Uterus (tissue), 4 donors: ENCODE measurements around the gene GTF2A1. TPM values are rescaled to one million over a fixed set of nuclear protein-coding genes. Genes with fewer than 3 reads are reported as not detected.

ENCODE experiments used
- DNase-seq, 2 donors: peaks; one replicate each; pipeline ENCODE4 v3.0.0-alpha.2; 2019 to 2020
- H3K27ac ChIP-seq, 2 donors: fragments of 200-600 bp; sonication (generic); 1 replicate in 1 of 2; 2 replicates in 1 of 2; pipeline ENCODE4 v1.5.1; 2016 to 2018
- H3K27me3 ChIP-seq, 2 donors: fragments of 200-600 bp; sonication (generic); one replicate each; pipeline ENCODE4 v1.5.1; 2018 to 2019; ENCODE audit warnings: control low read depth in 1 of 2
- H3K36me3 ChIP-seq, 2 donors: fragments of 200-600 bp; sonication (generic); one replicate each; pipeline ENCODE4 v1.5.1; 2019; ENCODE audit warnings: control low read depth in 1 of 2
- H3K4me1 ChIP-seq, 2 donors: fragments of 200-600 bp; sonication (generic); one replicate each; pipeline ENCODE4 v1.5.1; 2018 to 2019; ENCODE audit warnings: control low read depth in 1 of 2
- H3K4me3 ChIP-seq, 2 donors: fragments of 200-600 bp; sonication (generic); 1 replicate in 1 of 2; 2 replicates in 1 of 2; pipeline ENCODE4 v1.5.1; 2018 to 2019; ENCODE audit warnings: mild to moderate bottlenecking in 1 of 2
- H3K9me3 ChIP-seq, 2 donors: fragments of 200-600 bp; sonication (generic); one replicate each; pipeline ENCODE4 v1.5.1; 2019; ENCODE audit warnings: control low read depth in 1 of 2
- CTCF ChIP-seq, 4 experiments: fragments of 200-600 bp in 2 of 4; fragments of 450-650 bp in 2 of 4; sonication (generic) in 2 of 4; IDR thresholded peaks; one replicate each; pipeline ENCODE4 v1.5.1; 2016 to 2019; ENCODE audit warnings: antibody characterized with exemption in 4 of 4, mild to moderate bottlenecking in 2 of 4, moderate library complexity in 1 of 4
- POLR2A ChIP-seq, 2 donors: fragments of 450-650 bp; IDR thresholded peaks; one replicate each; pipeline ENCODE4 v1.6.1; 2016; ENCODE audit warnings: antibody characterized with exemption in 2 of 2, mild to moderate bottlenecking in 1 of 2, moderate library complexity in 1 of 2
- intact Hi-C: fragments of 100-400 bp; cut with DNase I; formaldehyde crosslinking; loops from one replicate; pipeline ENCODE4 v1.15.1; 2023; ENCODE audit warnings: low total_unique reads
- total RNA-seq, 4 donors: library from RNA; depleted of rRNA in 3 of 4; stranded (reverse); fragments of >200 nt in 3 of 4; gene quantifications; one replicate each; pipeline versions ENCODE4 v1.1.0 to v1.2.4, GENCODE V29; 2014 to 2023
- donor health status: DM: yes; HTN: yes; CAD: no.

The GTF2A1 gene
- total RNA-seq, 4 donors from 2014 or later = 28.2 to 52.4 (median 35.9) TPM

DNA sequence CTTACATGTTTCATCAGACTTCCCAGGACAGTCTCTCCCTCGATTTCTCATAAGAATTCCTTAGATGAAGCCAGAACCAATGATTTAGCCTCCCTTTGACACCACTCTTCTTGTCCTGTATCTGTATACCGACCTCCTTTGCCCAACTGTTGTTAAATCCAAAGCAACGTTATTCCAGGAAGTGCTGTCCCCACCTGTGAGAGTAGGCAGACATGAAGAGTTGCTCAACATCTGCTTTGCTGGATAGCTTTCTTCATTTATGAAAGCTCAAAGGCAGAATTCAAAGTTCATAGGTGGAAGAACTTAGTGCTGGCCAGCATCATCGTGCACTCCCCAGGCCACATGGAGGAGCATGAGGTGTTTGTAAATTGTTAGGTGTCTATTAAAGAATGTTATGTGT lies 55.6 kb downstream of the GTF2A1 start:
- no peak overlapping the region for H3K4me3 ChIP-seq
- H3K27ac ChIP-seq = peak overlapping the region; percentile 14 to 62
- H3K27me3 ChIP-seq = no peaks in the 10 kb centered on the region
- H3K36me3 ChIP-seq = no peaks in the 10 kb centered on the region
- no peaks in the 10 kb centered on the region for H3K4me1 ChIP-seq
- no peak for DNase-seq
- no peak for TF ChIP-seq POLR2A (IDR thresholded peaks at IDR 0.05)
- no peak for TF ChIP-seq CTCF (IDR thresholded peaks at IDR 0.05)
- intact Hi-C loops = no loop called here
- H3K9me3 ChIP-seq = no peaks in the 10 kb centered on the region

GRCh38 chr14:81164167-81164774 lies 56.5 kb downstream of the GTF2A1 start:
- intact Hi-C loops = no loop called here
- no peaks in the 10 kb centered on the region for H3K4me1 ChIP-seq

GRCh38 chr14:81162941-81163340 lies 57.8 kb downstream of the GTF2A1 start:
- intact Hi-C loops = no loop called here
- TF ChIP-seq CTCF (IDR thresholded peaks at IDR 0.05) (no peak), POLR2A (IDR thresholded peaks at IDR 0.05) (no peak)
- Histone ChIP-seq H3K9me3 (no peaks in the 10 kb centered on the region), H3K27me3 (no peaks in the 10 kb centered on the region), H3K27ac (peak overlapping the region in 1 of 2 donors; percentile 62), H3K4me3 (no peak overlapping the region), H3K36me3 (no peaks in the 10 kb centered on the region), H3K4me1 (no peaks in the 10 kb centered on the region)
- DNase-seq = no peak

More at GRCh38 chr14:81164167-81164774, 56.5 kb downstream of the GTF2A1 start:
- peak; percentile 41 to 77 for DNase-seq
- Histone ChIP-seq H3K27ac (peak overlapping the region; percentile 40 to 62), H3K27me3 (no peaks in the 10 kb centered on the region), H3K36me3 (no peaks in the 10 kb centered on the region), H3K9me3 (no peaks in the 10 kb centered on the region), H3K4me3 (no peak overlapping the region)
- TF ChIP-seq CTCF (IDR thresholded peaks at IDR 0.05) (peak; percentile 42 to 65 (median 54)), POLR2A (IDR thresholded peaks at IDR 0.05) (no peak)

DNA sequence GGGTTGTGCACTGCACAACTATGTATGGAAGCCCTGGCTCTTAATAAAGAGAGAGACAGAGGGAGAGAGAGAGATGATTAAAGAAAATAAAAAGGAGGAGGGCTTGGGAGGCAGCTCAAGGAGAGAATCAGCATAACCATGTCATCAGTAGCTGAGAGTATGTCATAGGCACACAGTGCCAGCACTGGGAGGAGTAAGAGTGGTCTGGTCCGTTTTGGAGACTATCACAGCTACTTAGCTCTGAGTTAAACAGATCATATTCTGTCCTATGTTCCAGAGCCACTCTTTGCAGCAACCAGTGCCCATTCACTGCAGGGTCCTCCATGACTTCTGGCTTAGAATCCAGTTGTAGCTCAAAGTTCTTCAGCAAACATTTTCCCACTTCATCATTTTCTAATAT lies 59.0 kb downstream of the GTF2A1 start:
- H3K4me3 ChIP-seq = no peak overlapping the region
- TF ChIP-seq CTCF (IDR thresholded peaks at IDR 0.05) = no peak
- no peak for TF ChIP-seq POLR2A (IDR thresholded peaks at IDR 0.05)
- H3K9me3 ChIP-seq = no peaks in the 10 kb centered on the region
- intact Hi-C loops = no loop called here
- H3K27ac ChIP-seq = no peak overlapping the region
- DNase-seq = no peak
- H3K4me1 ChIP-seq = no peaks in the 10 kb centered on the region
- H3K27me3 ChIP-seq = no peaks in the 10 kb centered on the region
- no peaks in the 10 kb centered on the region for H3K36me3 ChIP-seq

- Histone ChIP-seq H3K9me3 (no peaks in the 10 kb centered on the region), H3K27ac (no peak overlapping the region), H3K27me3 (no peaks in the 10 kb centered on the region), H3K4me3 (no peak overlapping the region), H3K4me1 (no peaks in the 10 kb centered on the region), H3K36me3 (no peaks in the 10 kb centered on the region)
- no peak for DNase-seq
- intact Hi-C loops = no loop called here
- TF ChIP-seq POLR2A (IDR thresholded peaks at IDR 0.05) = no peak
These were observed 59.7 kb downstream of the GTF2A1 start for GRCh38 chr14:81161088-81161487.

GRCh38 chr14:81157431-81157830 lies 63.3 kb downstream of the GTF2A1 start:
- Histone ChIP-seq H3K4me3 (no peak overlapping the region), H3K4me1 (no peaks in the 10 kb centered on the region), H3K27ac (no peak overlapping the region), H3K9me3 (no peaks in the 10 kb centered on the region), H3K36me3 (no peaks in the 10 kb centered on the region), H3K27me3 (no peaks in the 10 kb centered on the region)
- no peak for TF ChIP-seq POLR2A (IDR thresholded peaks at IDR 0.05)
- no peak for TF ChIP-seq CTCF (IDR thresholded peaks at IDR 0.05)
- intact Hi-C loops = no loop called here
- DNase-seq = no peak
